GM12873 (cell line): ENCODE results near the gene USP36.

Experiments used
- TF ChIP-seq, protein P1 (sequence below): IDR thresholded peaks from 2 replicates; pipeline ENCODE4 v1.5.1; 2012; ENCODE audit warnings: low read depth, mild to moderate bottlenecking, moderate library complexity, low read length, control low read depth; ENCODE audit not compliant: insufficient read depth; ENCODE audit errors: missing control alignments

USP36 gene

DNA sequence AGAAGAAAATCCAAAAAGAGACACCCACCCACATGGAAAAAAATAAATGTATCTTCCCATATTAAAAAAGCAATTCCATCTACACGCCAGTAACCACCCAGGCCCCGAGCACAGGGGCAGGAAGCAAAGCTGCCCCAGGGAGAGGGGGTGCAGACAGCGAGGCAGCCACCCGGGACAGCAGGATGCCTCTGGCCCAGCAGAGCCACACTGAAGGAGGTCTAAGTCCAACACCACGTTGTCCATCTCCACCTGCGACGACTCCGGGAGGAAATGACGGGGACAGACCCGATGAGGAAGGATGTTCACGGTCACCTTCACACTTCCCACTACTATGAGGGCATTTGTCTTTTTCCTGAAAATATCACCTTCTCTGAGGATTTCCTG is 44.1 kb downstream of the USP36 start:
- TF ChIP-seq, protein P1, sequence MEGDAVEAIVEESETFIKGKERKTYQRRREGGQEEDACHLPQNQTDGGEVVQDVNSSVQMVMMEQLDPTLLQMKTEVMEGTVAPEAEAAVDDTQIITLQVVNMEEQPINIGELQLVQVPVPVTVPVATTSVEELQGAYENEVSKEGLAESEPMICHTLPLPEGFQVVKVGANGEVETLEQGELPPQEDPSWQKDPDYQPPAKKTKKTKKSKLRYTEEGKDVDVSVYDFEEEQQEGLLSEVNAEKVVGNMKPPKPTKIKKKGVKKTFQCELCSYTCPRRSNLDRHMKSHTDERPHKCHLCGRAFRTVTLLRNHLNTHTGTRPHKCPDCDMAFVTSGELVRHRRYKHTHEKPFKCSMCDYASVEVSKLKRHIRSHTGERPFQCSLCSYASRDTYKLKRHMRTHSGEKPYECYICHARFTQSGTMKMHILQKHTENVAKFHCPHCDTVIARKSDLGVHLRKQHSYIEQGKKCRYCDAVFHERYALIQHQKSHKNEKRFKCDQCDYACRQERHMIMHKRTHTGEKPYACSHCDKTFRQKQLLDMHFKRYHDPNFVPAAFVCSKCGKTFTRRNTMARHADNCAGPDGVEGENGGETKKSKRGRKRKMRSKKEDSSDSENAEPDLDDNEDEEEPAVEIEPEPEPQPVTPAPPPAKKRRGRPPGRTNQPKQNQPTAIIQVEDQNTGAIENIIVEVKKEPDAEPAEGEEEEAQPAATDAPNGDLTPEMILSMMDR: no peak

DNA sequence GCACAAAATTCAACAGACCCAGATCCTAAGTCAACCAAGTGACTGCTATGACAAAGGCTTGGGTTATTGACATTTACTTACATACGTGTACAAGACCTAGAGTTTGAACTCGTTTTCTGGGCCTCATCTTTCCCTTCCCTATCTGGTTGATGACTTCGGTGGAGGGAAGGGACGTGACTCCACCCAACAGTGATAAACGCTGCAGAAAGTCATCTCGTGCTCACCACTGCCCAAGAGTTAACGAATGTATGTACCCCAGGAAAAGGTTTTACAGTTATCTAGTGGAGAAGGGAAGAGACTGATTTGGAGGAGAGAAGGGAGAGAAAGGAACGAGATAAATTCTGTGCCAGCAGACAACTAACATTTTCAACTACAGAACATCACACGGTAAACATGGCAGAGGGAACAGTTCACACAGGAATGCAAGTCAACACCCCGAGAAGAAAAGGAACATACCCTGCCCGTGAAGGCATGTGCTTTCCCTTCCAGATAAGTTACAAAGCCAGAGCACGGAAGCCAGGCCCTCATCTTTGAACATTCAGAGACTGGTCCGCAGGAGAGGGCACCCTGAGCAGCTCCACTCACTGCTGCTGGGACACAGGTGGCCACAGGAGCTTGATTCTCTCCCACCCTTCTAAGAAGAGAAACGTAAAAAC is 44.6 kb downstream of the USP36 start:
- TF ChIP-seq, protein P1: no peak

DNA sequence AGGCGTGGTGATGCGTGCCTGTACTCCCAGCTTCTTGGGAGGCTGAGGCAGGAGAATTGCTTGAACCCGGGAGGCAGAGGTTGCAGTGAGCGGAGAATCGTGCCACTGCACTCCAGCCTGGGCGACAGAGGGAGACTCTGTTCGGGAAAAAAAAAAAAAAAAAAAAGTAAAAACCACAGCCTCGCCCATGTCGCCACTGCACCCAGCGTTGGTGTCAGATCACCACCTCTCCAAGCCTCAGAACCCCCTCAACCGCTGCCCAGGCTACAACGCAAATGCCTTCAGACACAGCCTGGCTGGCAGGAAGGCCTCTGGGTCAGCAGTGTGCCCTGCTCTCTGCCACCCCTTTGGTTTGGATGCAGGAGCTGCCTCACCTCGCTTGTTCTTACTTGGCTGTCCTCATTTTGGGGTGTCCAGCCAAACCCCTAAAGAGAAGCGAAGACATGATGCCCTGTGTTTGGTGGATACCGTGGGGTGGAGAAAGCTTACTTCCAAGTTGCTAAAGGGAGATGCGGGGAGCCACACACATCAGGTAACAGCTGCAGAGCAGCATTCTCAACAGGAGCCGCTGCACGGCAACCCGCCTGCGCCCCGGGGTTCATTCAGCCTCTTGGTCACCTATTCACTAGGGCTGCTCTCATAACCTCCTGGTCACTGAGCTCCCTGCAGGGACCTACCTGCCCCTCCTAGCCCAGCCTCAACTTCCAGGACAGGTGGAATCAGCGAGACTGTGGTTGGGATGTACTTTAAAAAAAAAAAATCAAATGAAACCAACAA is 45.6 kb downstream of the USP36 start:
- TF ChIP-seq, protein P1: no peak

DNA sequence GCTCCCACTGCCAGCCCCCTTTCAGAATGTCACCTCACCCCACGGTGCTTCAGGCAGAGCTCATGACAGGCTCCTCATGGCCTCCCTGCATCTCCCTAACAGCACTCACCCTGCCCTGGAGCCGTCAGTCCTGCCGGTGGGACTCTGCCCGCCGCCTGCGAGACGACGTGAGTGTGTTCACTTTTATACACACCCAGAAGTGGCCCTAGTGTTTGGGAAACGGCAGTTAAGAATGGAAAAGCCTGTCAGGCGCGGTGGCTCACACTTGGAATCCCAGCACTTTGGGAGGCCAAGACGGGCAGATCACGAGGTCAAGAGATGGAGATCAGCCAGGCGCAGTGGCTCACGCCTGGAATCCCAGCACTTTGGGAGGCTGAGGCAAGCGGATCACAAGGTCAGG is 46.2 kb downstream of the USP36 start:
- TF ChIP-seq, protein P1: no peak

DNA sequence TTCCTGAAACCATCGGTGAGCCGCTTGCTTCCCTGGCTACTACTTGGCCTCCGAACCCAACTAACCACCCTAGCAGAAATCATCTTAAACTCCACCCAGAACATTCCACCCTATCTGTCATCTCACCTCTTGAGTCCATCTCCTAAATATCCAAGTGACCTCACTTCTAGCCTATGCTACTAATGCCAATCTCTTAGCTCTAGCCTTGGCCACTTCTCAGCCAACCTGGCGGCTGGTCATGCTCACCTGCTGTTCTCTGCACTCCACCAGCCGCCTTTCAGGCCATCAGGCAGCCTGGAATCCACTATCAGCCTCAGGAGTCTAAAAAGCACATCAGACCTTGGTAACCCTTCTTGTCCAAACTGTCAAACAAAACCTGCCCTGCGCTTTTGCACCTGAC is 46.6 kb downstream of the USP36 start:
- TF ChIP-seq, protein P1: no peak

DNA sequence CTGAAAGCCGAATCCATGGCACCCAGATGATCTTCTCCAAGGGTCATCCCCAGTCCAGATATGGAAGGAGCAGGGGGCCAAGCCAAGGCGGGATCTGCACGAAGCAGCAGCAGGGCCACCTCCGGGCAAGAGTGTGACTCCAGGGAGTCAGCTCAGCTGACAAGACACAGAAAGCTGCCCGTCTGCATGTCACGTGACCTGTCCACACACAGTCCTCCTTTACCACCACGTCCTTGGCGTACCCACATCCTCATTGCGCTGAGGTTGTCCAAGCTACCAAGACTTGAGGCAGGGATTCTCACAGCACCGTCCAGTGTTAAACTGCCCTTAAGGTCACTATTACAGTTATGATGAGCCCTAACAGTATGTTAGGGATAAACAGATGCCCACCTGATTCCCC is 47.2 kb downstream of the USP36 start:
- TF ChIP-seq, protein P1: no peak

DNA sequence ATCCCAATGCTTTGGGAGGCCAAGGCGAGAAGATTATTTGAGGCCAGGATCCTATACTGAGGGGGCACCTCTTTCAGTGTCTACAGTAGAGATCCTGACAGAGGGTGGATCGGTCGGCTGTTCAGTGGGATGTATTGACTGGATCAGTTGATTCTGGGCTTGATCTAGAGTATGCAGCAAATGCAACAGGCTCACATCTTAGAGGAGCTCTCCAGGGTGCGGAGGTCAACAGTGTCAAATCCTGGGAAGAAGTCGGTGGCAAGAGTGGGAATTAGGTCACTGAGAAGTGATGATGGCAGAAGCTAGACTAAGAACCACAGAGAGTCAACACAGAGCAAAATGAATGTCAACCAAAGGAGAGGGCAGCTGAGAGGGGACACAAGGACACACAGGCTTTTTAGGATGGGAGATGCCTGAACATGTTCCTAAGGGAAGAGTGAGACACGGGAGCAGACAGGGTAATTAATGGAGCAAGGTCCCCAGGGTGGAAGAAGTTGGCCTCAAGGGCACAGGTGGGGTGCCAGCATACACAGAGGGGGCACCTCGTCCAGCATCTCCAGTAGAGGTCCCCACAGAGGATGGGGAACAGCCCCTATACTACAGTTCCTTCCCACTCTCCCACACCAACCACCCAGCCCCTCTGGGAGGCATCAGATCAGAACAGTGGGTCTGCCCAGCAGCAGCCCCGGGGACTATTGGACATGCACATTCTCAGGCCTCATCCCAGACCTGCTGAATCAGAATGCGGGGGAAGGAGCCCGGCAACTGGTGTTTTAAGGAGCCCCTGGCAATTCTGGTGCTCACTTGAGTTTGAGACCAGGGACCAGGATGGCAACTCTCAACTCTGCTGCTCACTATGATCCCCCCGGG is 48.5 kb downstream of the USP36 start:
- TF ChIP-seq, protein P1: no peak
